ENCODE results near the gene ZNF84. TPM values are rescaled to one million over a fixed set of nuclear protein-coding genes. Genes with fewer than 3 reads are reported as not detected.

Gene ZNF84
- total and polyA plus RNA-seq, 9 of the 15 experiments (the other 6 are each of a cell fraction or from before 2014, with no cell fraction given): 8.8 to 24.3 (median 12.1) TPM

GRCh38 chr12:133080026-133080367, 42.7 kb downstream of the ZNF84 start (continued):
- TF ChIP-seq SIN3A (IDR thresholded peaks at IDR 0.05; ENCODE audit: borderline replicate concordance in 2 of 2, control insufficient read depth in 1 of 2, low read depth in 2 of 2, low read length in 2 of 2) (peak in 1 of 2 experiments; percentile 32; a peak in 1 of 4 replicates), ZNF143 (CRISPR knock-in tag; IDR thresholded peaks at IDR 0.05) (peak; percentile 86; the same call in 1 of the 2 replicates), POLR2AphosphoS5 (IDR thresholded peaks at IDR 0.05; ENCODE audit: control insufficient read depth, insufficient read depth, low read depth, low read length) (0 out of 2 replicates have a peak, but pooled peaks have one; percentile 11), MAFF (IDR thresholded peaks at IDR 0.05; ENCODE audit: low read length) (no peak), NFIC (IDR thresholded peaks at IDR 0.05) (peak; percentile 12; the same call in 1 of the 2 replicates), PHB (CRISPR knock-in tag; IDR thresholded peaks at IDR 0.05) (no peak), MYNN (IDR thresholded peaks at IDR 0.05) (no peak), MYNN (CRISPR knock-in tag; IDR thresholded peaks at IDR 0.05) (no peak), HCFC1 (IDR thresholded peaks at IDR 0.05; ENCODE audit: low read depth, low read length) (peak; percentile 94), ZBTB40 (IDR thresholded peaks at IDR 0.05) (peak; percentile 95), ZBTB40 (CRISPR knock-in tag; IDR thresholded peaks at IDR 0.05) (no peak), ZKSCAN8 (CRISPR knock-in tag; IDR thresholded peaks at IDR 0.05) (0 out of 2 replicates have a peak, but pooled peaks have one; percentile 49), MTA1 (IDR thresholded peaks at IDR 0.05; ENCODE audit: borderline replicate concordance) (peak; percentile 99), CREB1 (IDR thresholded peaks at IDR 0.05) (peak; percentile 99), CREB1 (CRISPR knock-in tag; IDR thresholded peaks at IDR 0.05) (peak; percentile 97), C11orf30 (IDR thresholded peaks at IDR 0.05; ENCODE audit: low read depth) (peak; percentile 71)
- TF ChIP-seq, protein P1, sequence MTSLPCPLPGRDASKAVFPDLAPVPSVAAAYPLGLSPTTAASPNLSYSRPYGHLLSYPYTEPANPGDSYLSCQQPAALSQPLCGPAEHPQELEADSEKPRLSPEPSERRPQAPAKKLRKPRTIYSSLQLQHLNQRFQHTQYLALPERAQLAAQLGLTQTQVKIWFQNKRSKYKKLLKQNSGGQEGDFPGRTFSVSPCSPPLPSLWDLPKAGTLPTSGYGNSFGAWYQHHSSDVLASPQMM (CRISPR knock-in tag; IDR thresholded peaks at IDR 0.05): no peak
- TF ChIP-seq, protein P2, sequence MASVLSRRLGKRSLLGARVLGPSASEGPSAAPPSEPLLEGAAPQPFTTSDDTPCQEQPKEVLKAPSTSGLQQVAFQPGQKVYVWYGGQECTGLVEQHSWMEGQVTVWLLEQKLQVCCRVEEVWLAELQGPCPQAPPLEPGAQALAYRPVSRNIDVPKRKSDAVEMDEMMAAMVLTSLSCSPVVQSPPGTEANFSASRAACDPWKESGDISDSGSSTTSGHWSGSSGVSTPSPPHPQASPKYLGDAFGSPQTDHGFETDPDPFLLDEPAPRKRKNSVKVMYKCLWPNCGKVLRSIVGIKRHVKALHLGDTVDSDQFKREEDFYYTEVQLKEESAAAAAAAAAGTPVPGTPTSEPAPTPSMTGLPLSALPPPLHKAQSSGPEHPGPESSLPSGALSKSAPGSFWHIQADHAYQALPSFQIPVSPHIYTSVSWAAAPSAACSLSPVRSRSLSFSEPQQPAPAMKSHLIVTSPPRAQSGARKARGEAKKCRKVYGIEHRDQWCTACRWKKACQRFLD (CRISPR knock-in tag; IDR thresholded peaks at IDR 0.05): peak; percentile 78; the same call in 1 of the 2 replicates

All from K562 (cell line).